HFFc6 (cell line): ENCODE results near the gene PANK2. TPM values are rescaled to one million over a fixed set of nuclear protein-coding genes. Genes with fewer than 3 reads are reported as not detected.
"Not testable (repeated sequence)": the region's sequence is repeated elsewhere in the genome, so short reads cannot be mapped to it uniquely, and the experiment has no call there.

ENCODE experiments used
- DNase-seq: peaks from one replicate; pipeline ENCODE4 v3.0.0-alpha.2; 2018
- H3K27ac Mint-ChIP-seq: 2 replicates; pipeline ENCODE4 v1.8.0; 2020; ENCODE audit warnings: mild to moderate bottlenecking, mixed read lengths
- H3K27me3 Mint-ChIP-seq: 2 replicates; pipeline ENCODE4 v1.8.0; 2021; ENCODE audit warnings: mild to moderate bottlenecking, moderate library complexity, mixed read lengths; ENCODE audit not compliant: insufficient read depth
- H3K36me3 Mint-ChIP-seq: 2 replicates; pipeline ENCODE4 v1.8.0; 2021; ENCODE audit warnings: low read depth, mixed read lengths
- H3K4me1 Mint-ChIP-seq: 2 replicates; pipeline ENCODE4 v1.8.0; 2020; ENCODE audit warnings: low read depth, mixed read lengths
- H3K4me3 Mint-ChIP-seq: 2 replicates; pipeline ENCODE4 v1.8.0; 2020; ENCODE audit warnings: mild to moderate bottlenecking, moderate library complexity, mixed read lengths
- H3K9me3 Mint-ChIP-seq: 2 replicates; pipeline ENCODE4 v1.8.0; 2020; ENCODE audit warnings: mild to moderate bottlenecking, mixed read lengths
- CTCF ChIP-seq: fragments of 200-600 bp; sonication (generic); IDR thresholded peaks from 2 replicates; pipeline ENCODE4 v1.5.0; 2021; ENCODE audit warnings: antibody characterized with exemption, mild to moderate bottlenecking
- total RNA-seq, 6 experiments: library from RNA; stranded (reverse); fragmentation: NEBNext Ultra II Directional; extraction: Animal tissue kit (Norgen Biotek cat#: 25700); gene quantifications; 2 replicates in 1 of 6; 3 replicates in 5 of 6; pipeline ENCODE4 v1.2.3, GENCODE V29; 2021

The PANK2 gene
- total RNA-seq, 6 experiments from 2014 or later = 34.5 to 40.7 (median 38.3) TPM

- no peak for TF ChIP-seq CTCF
- peaks cover 20% of the 10 kb centered on the region for H3K4me1 Mint-ChIP-seq
- peaks cover 2% of the 10 kb centered on the region for H3K27me3 Mint-ChIP-seq
- H3K36me3 Mint-ChIP-seq = peaks cover 26% of the 10 kb centered on the region
- no peak overlapping the region for H3K4me3 Mint-ChIP-seq
- DNase-seq = no peak
- H3K9me3 Mint-ChIP-seq = no peaks in the 10 kb centered on the region
- no peak overlapping the region for H3K27ac Mint-ChIP-seq
Observed at GRCh38 chr20:3876676-3877075, 12.5 kb upstream of the PANK2 start.

- DNase-seq, H3K27me3 Mint-ChIP-seq, H3K27ac Mint-ChIP-seq, H3K4me3 Mint-ChIP-seq, H3K9me3 Mint-ChIP-seq: not testable (repeated sequence)
- peaks cover 15% of the 10 kb centered on the region for H3K4me1 Mint-ChIP-seq
- H3K36me3 Mint-ChIP-seq = peaks cover 19% of the 10 kb centered on the region
Observed at GRCh38 chr20:3878921-3879274, 10.3 kb upstream of the PANK2 start.

GRCh38 chr20:3885715-3886114, 3.5 kb upstream of the PANK2 start:
- H3K36me3 Mint-ChIP-seq = peaks cover 29% of the 10 kb centered on the region
- no peak overlapping the region for H3K27ac Mint-ChIP-seq
- H3K4me3 Mint-ChIP-seq = no peak overlapping the region
- DNase-seq = no peak
- TF ChIP-seq CTCF = no peak
- H3K9me3 Mint-ChIP-seq = no peaks in the 10 kb centered on the region
- H3K27me3 Mint-ChIP-seq = peaks cover 6% of the 10 kb centered on the region
- peaks cover 15% of the 10 kb centered on the region for H3K4me1 Mint-ChIP-seq

GRCh38 chr20:3887876-3888620, 1.1 kb upstream of the PANK2 start:
- peak overlapping the region; percentile 95 for H3K27ac Mint-ChIP-seq
- no peaks in the 10 kb centered on the region for H3K9me3 Mint-ChIP-seq
- peak overlapping the region; percentile 94 for H3K4me3 Mint-ChIP-seq
- no peak for TF ChIP-seq CTCF
- H3K27me3 Mint-ChIP-seq = peaks cover 6% of the 10 kb centered on the region
- peak; percentile 29 for DNase-seq
- H3K36me3 Mint-ChIP-seq = peaks cover 30% of the 10 kb centered on the region
- H3K4me1 Mint-ChIP-seq = peaks cover 36% of the 10 kb centered on the region

GRCh38 chr20:3889489-3890397, 556 bp downstream of the PANK2 start:
- H3K4me1 Mint-ChIP-seq = peaks cover 48% of the 10 kb centered on the region
- peak overlapping the region; percentile 99 for H3K4me3 Mint-ChIP-seq
- DNase-seq = no peak
- H3K27me3 Mint-ChIP-seq = peaks cover 6% of the 10 kb centered on the region
- no peak for TF ChIP-seq CTCF
- H3K9me3 Mint-ChIP-seq = no peaks in the 10 kb centered on the region
- peaks cover 37% of the 10 kb centered on the region for H3K36me3 Mint-ChIP-seq
- peak overlapping the region; percentile 95 for H3K27ac Mint-ChIP-seq

GRCh38 chr20:3890398-3890751, 1.2 kb downstream of the PANK2 start:
- Mint-ChIP-seq H3K36me3 (peaks cover 38% of the 10 kb centered on the region), H3K9me3 (no peaks in the 10 kb centered on the region), H3K4me3 (peak overlapping the region; percentile 99), H3K27ac (peak overlapping the region; percentile 93), H3K27me3 (peaks cover 6% of the 10 kb centered on the region), H3K4me1 (peaks cover 51% of the 10 kb centered on the region)
- DNase-seq = no peak
- no peak for TF ChIP-seq CTCF
